Activated T-helper 2 cell treated with anti-CD3 and anti-CD28 coated beads, Interferon-gamma antibody, Interleukin-2, Interleukin-4, amounts not matched to agents 10 μg/mL and 5 μg/mL and 100 μg/mL, durations not matched to agents 14 hours and 24 hours and 36 hours (primary cell): ENCODE data around the gene TRIM26. TPM values are rescaled to one million over a fixed set of nuclear protein-coding genes. Genes with fewer than 3 reads are reported as not detected.
"Not testable (repeated sequence)": the region's sequence is repeated elsewhere in the genome, so short reads cannot be mapped to it uniquely, and the experiment has no call there.

Source experiments
- DNase-seq: peaks from one replicate; pipeline ENCODE4 v3.0.0; 2021; ENCODE audit warnings: low spot score
- H3K27ac Mint-ChIP-seq: one replicate; pipeline ENCODE4 v1.8.0; 2021; ENCODE audit warnings: mixed read lengths
- H3K27me3 Mint-ChIP-seq: one replicate; pipeline ENCODE4 v1.8.0; 2021; ENCODE audit warnings: low read depth, mixed read lengths
- H3K36me3 Mint-ChIP-seq: one replicate; pipeline ENCODE4 v1.8.0; 2021; ENCODE audit warnings: low read depth, mixed read lengths
- H3K4me1 Mint-ChIP-seq: one replicate; pipeline ENCODE4 v1.8.0; 2021; ENCODE audit warnings: low read depth, mixed read lengths
- H3K4me3 Mint-ChIP-seq: one replicate; pipeline ENCODE4 v1.8.0; 2021; ENCODE audit warnings: low read depth, mild to moderate bottlenecking, moderate library complexity, mixed read lengths
- H3K9me3 Mint-ChIP-seq: one replicate; pipeline ENCODE4 v1.8.0; 2021; ENCODE audit warnings: mixed read lengths
- intact Hi-C: fragments of 100-400 bp; cut with micrococcal nuclease; formaldehyde crosslinking; loops from one replicate; pipeline ENCODE4 v1.15.1; 2023
- total RNA-seq: library from RNA; stranded (reverse); gene quantifications from 2 replicates; pipeline ENCODE4 v1.2.3, GENCODE V29; 2022

The TRIM26 gene
- total RNA-seq, result 49.9 and 51.5 TPM in 2 replicates

GRCh38 chr6:30212865-30213666, at the start of gene TRIM26:
TSS of gene TRIM26 (minus strand) at chr6:30213406. CDS start at chr6:30199103, 14,303 bp downstream.
- peak; percentile 98 for DNase-seq
- Mint-ChIP-seq H3K36me3 (peaks cover 28% of the 10 kb centered on the region), H3K4me1 (peaks cover 48% of the 10 kb centered on the region), H3K4me3 (peak within 1 kb of the TSS; percentile 96), H3K27ac (peak within 1 kb of the TSS; percentile 97), H3K27me3 (no peaks in the 10 kb centered on the region), H3K9me3 (no peaks in the 10 kb centered on the region)
- intact Hi-C loops, result loop anchor here (1.0 to 5.0 kb wide), 5 partner anchors 43 to 314 kb away; partner anchors contain the start of genes PPP1R11, RPP21 and TRIM39

GRCh38 chr6:30260036-30260504, 46.9 kb upstream of the TRIM26 start:
- intact Hi-C loops, result no loop called here
- no peaks in the 10 kb centered on the region for H3K36me3 Mint-ChIP-seq
- H3K4me3 Mint-ChIP-seq, result peak overlapping the region; percentile 80
- peaks cover 30% of the 10 kb centered on the region for H3K27me3 Mint-ChIP-seq
- H3K4me1 Mint-ChIP-seq, result peaks cover 16% of the 10 kb centered on the region
- H3K9me3 Mint-ChIP-seq, result no peaks in the 10 kb centered on the region
- no peak for DNase-seq
- H3K27ac Mint-ChIP-seq, result no peak overlapping the region

GRCh38 chr6:30259140-30260035, 46.2 kb upstream of the TRIM26 start:
- H3K9me3 Mint-ChIP-seq, result no peaks in the 10 kb centered on the region
- H3K4me1 Mint-ChIP-seq, result peaks cover 16% of the 10 kb centered on the region
- peak overlapping the region; percentile 80 for H3K4me3 Mint-ChIP-seq
- peaks cover 32% of the 10 kb centered on the region for H3K27me3 Mint-ChIP-seq
- H3K36me3 Mint-ChIP-seq, result no peaks in the 10 kb centered on the region
- intact Hi-C loops, result loop anchor here (5.0 kb wide), 1 partner anchor 42 kb away; no protein-coding TSS in a partner anchor
- H3K27ac Mint-ChIP-seq, result peak overlapping the region; percentile 46
- peak; percentile 48 for DNase-seq

- H3K4me3 Mint-ChIP-seq, result peak overlapping the region; percentile 31
- no peaks in the 10 kb centered on the region for H3K9me3 Mint-ChIP-seq
- no peaks in the 10 kb centered on the region for H3K36me3 Mint-ChIP-seq
- DNase-seq, result no peak
- H3K4me1 Mint-ChIP-seq, result peaks cover 14% of the 10 kb centered on the region
- H3K27ac Mint-ChIP-seq, result peak overlapping the region; percentile 43
- peaks cover 39% of the 10 kb centered on the region for H3K27me3 Mint-ChIP-seq
- intact Hi-C loops, result loop anchor here (5.0 kb wide), 1 partner anchor 41 kb away; no protein-coding TSS in a partner anchor
Measured at GRCh38 chr6:30258204-30258603, 45.0 kb upstream of the TRIM26 start.

GRCh38 chr6:30252417-30252816, 39.2 kb upstream of the TRIM26 start:
- H3K36me3 Mint-ChIP-seq, H3K9me3 Mint-ChIP-seq, H3K4me3 Mint-ChIP-seq, H3K4me1 Mint-ChIP-seq, DNase-seq, intact Hi-C loops, H3K27ac Mint-ChIP-seq: not testable (repeated sequence)
- peaks cover 35% of the 10 kb centered on the region for H3K27me3 Mint-ChIP-seq

GRCh38 chr6:30244560-30244959, 31.4 kb upstream of the TRIM26 start:
- Mint-ChIP-seq H3K9me3 (no peaks in the 10 kb centered on the region), H3K4me3 (no peak overlapping the region), H3K4me1 (peaks cover 3% of the 10 kb centered on the region), H3K27ac (no peak overlapping the region), H3K27me3 (peaks cover 20% of the 10 kb centered on the region), H3K36me3 (no peaks in the 10 kb centered on the region)
- intact Hi-C loops, result no loop called here
- DNase-seq, result no peak

- Mint-ChIP-seq H3K9me3 (no peaks in the 10 kb centered on the region), H3K27ac (no peak overlapping the region), H3K4me3 (no peak overlapping the region), H3K36me3 (no peaks in the 10 kb centered on the region), H3K27me3 (peaks cover 32% of the 10 kb centered on the region), H3K4me1 (no peaks in the 10 kb centered on the region)
- intact Hi-C loops, result loop anchor here (1.0 kb wide), 1 partner anchor 158 kb away; no protein-coding TSS in a partner anchor
- DNase-seq, result no peak
Measured at GRCh38 chr6:30238178-30238795, 25.1 kb upstream of the TRIM26 start.

- Mint-ChIP-seq H3K4me1 (no peaks in the 10 kb centered on the region), H3K4me3 (no peak overlapping the region), H3K27ac (no peak overlapping the region), H3K36me3 (no peaks in the 10 kb centered on the region), H3K27me3 (peaks cover 47% of the 10 kb centered on the region), H3K9me3 (no peaks in the 10 kb centered on the region)
- no peak for DNase-seq
- intact Hi-C loops, result no loop called here
Measured at GRCh38 chr6:30234356-30234755, 21.1 kb upstream of the TRIM26 start.

GRCh38 chr6:30231067-30231466, 17.9 kb upstream of the TRIM26 start:
- Mint-ChIP-seq H3K36me3 (no peaks in the 10 kb centered on the region), H3K4me1 (peaks cover 8% of the 10 kb centered on the region), H3K9me3 (no peaks in the 10 kb centered on the region), H3K4me3 (no peak overlapping the region), H3K27me3 (peaks cover 36% of the 10 kb centered on the region), H3K27ac (no peak overlapping the region)
- intact Hi-C loops, result no loop called here
- DNase-seq, result no peak

- peaks cover 20% of the 10 kb centered on the region for H3K27me3 Mint-ChIP-seq
- intact Hi-C loops, result no loop called here
- peaks cover 8% of the 10 kb centered on the region for H3K4me1 Mint-ChIP-seq
- H3K27ac Mint-ChIP-seq, result peak overlapping the region; percentile 40
- H3K36me3 Mint-ChIP-seq, result no peaks in the 10 kb centered on the region
- H3K4me3 Mint-ChIP-seq, result no peak overlapping the region
- DNase-seq, result no peak
- peaks cover 18% of the 10 kb centered on the region for H3K9me3 Mint-ChIP-seq
Measured at GRCh38 chr6:30227763-30228487, 14.7 kb upstream of the TRIM26 start.

GRCh38 chr6:30227242-30227722, 14.1 kb upstream of the TRIM26 start:
- H3K4me3 Mint-ChIP-seq, result no peak overlapping the region
- H3K9me3 Mint-ChIP-seq, result peaks cover 24% of the 10 kb centered on the region
- peaks cover 8% of the 10 kb centered on the region for H3K4me1 Mint-ChIP-seq
- H3K27ac Mint-ChIP-seq, result peak overlapping the region; percentile 40
- no peak for DNase-seq
- no peaks in the 10 kb centered on the region for H3K36me3 Mint-ChIP-seq
- H3K27me3 Mint-ChIP-seq, result peaks cover 16% of the 10 kb centered on the region
- intact Hi-C loops, result no loop called here

- Mint-ChIP-seq H3K4me1 (peaks cover 12% of the 10 kb centered on the region), H3K27ac (no peak overlapping the region), H3K9me3 (peaks cover 25% of the 10 kb centered on the region), H3K4me3 (no peak overlapping the region), H3K36me3 (no peaks in the 10 kb centered on the region), H3K27me3 (peaks cover 2% of the 10 kb centered on the region)
- no peak for DNase-seq
- intact Hi-C loops, result no loop called here
Measured at GRCh38 chr6:30223339-30223738, 10.1 kb upstream of the TRIM26 start.
